Measurements from ENCODE around the gene FAIM2.

FAIM2 gene

GRCh38 chr12:49912345-49913255 lies 8.9 kb upstream of the FAIM2 start:
- TF ChIP-seq REST (IDR thresholded peaks at IDR 0.05; ENCODE audit: insufficient replicate concordance, low read depth) = no peak
- TF ChIP-seq GABPA (IDR thresholded peaks at IDR 0.05; ENCODE audit: low read depth) = no peak
- TF ChIP-seq SPI1 (IDR thresholded peaks at IDR 0.05; ENCODE audit: borderline replicate concordance, low read depth) = no peak
- TF ChIP-seq POLR2AphosphoS5 (IDR thresholded peaks at IDR 0.05; ENCODE audit: low read depth) = no peak
- TF ChIP-seq CTCF (IDR thresholded peaks at IDR 0.05; ENCODE audit: insufficient read depth, low read length) = no peak
- Histone ChIP-seq H3K27me3 (ENCODE audit: insufficient read depth, poor library complexity, severe bottlenecking) (no peaks in the 10 kb centered on the region), H3K4me3 (replicated peaks; ENCODE audit: insufficient read depth, low read length) (no peak overlapping the region), H3K27ac (replicated peaks) (no peak overlapping the region)
- DNase-seq (ENCODE audit: low read depth in 1 of 2, low spot score in 1 of 2) = no peak

- H3K27ac ChIP-seq (replicated peaks) = no peak overlapping the region
- TF ChIP-seq GABPA (IDR thresholded peaks at IDR 0.05; ENCODE audit: low read depth) (no peak), CTCF (IDR thresholded peaks at IDR 0.05; ENCODE audit: insufficient read depth, low read length) (no peak), REST (IDR thresholded peaks at IDR 0.05; ENCODE audit: insufficient replicate concordance, low read depth) (no peak), POLR2AphosphoS5 (IDR thresholded peaks at IDR 0.05; ENCODE audit: low read depth) (no peak), SPI1 (IDR thresholded peaks at IDR 0.05; ENCODE audit: borderline replicate concordance, low read depth) (no peak)
- H3K4me3 ChIP-seq (replicated peaks; ENCODE audit: insufficient read depth, low read length) = no peak overlapping the region
- DNase-seq (ENCODE audit: low read depth in 1 of 2, low spot score in 1 of 2) = no peak
- H3K27me3 ChIP-seq (ENCODE audit: insufficient read depth, poor library complexity, severe bottlenecking) = no peaks in the 10 kb centered on the region
Measured at GRCh38 chr12:49911213-49911605, 7.5 kb upstream of the FAIM2 start.

- no peak for TF ChIP-seq SPI1 (IDR thresholded peaks at IDR 0.05; ENCODE audit: borderline replicate concordance, low read depth)
- TF ChIP-seq POLR2AphosphoS5 (IDR thresholded peaks at IDR 0.05; ENCODE audit: low read depth) = no peak
- no peak for TF ChIP-seq GABPA (IDR thresholded peaks at IDR 0.05; ENCODE audit: low read depth)
- TF ChIP-seq CTCF (IDR thresholded peaks at IDR 0.05; ENCODE audit: insufficient read depth, low read length) = no peak
- no peak for TF ChIP-seq REST (IDR thresholded peaks at IDR 0.05; ENCODE audit: insufficient replicate concordance, low read depth)
- no peak overlapping the region for H3K27ac ChIP-seq (replicated peaks)
- no peak for DNase-seq (ENCODE audit: low read depth in 1 of 2, low spot score in 1 of 2)
- H3K27me3 ChIP-seq (ENCODE audit: insufficient read depth, poor library complexity, severe bottlenecking) = peaks cover 2% of the 10 kb centered on the region
- no peak overlapping the region for H3K4me3 ChIP-seq (replicated peaks; ENCODE audit: insufficient read depth, low read length)
Measured at GRCh38 chr12:49910331-49911212, 6.9 kb upstream of the FAIM2 start.
